Uterus (tissue), 4 donors: Measurements from ENCODE around the gene CST4. TPM values are rescaled to one million over a fixed set of nuclear protein-coding genes. Genes with fewer than 3 reads are reported as not detected.

Experiments used
- DNase-seq, 2 donors: peaks; one replicate each; pipeline ENCODE4 v3.0.0-alpha.2; 2019 to 2020
- H3K27ac ChIP-seq, 2 donors: fragments of 200-600 bp; sonication (generic); 1 replicate in 1 of 2; 2 replicates in 1 of 2; pipeline ENCODE4 v1.5.1; 2016 to 2018
- H3K27me3 ChIP-seq, 2 donors: fragments of 200-600 bp; sonication (generic); one replicate each; pipeline ENCODE4 v1.5.1; 2018 to 2019; ENCODE audit warnings: control low read depth in 1 of 2
- H3K36me3 ChIP-seq, 2 donors: fragments of 200-600 bp; sonication (generic); one replicate each; pipeline ENCODE4 v1.5.1; 2019; ENCODE audit warnings: control low read depth in 1 of 2
- H3K4me1 ChIP-seq, 2 donors: fragments of 200-600 bp; sonication (generic); one replicate each; pipeline ENCODE4 v1.5.1; 2018 to 2019; ENCODE audit warnings: control low read depth in 1 of 2
- H3K4me3 ChIP-seq, 2 donors: fragments of 200-600 bp; sonication (generic); 1 replicate in 1 of 2; 2 replicates in 1 of 2; pipeline ENCODE4 v1.5.1; 2018 to 2019; ENCODE audit warnings: mild to moderate bottlenecking in 1 of 2
- H3K9me3 ChIP-seq, 2 donors: fragments of 200-600 bp; sonication (generic); one replicate each; pipeline ENCODE4 v1.5.1; 2019; ENCODE audit warnings: control low read depth in 1 of 2
- POLR2A ChIP-seq, 2 donors: fragments of 450-650 bp; IDR thresholded peaks; one replicate each; pipeline ENCODE4 v1.6.1; 2016; ENCODE audit warnings: antibody characterized with exemption in 2 of 2, mild to moderate bottlenecking in 1 of 2, moderate library complexity in 1 of 2
- intact Hi-C: fragments of 100-400 bp; cut with DNase I; formaldehyde crosslinking; loops from one replicate; pipeline ENCODE4 v1.15.1; 2023; ENCODE audit warnings: low total_unique reads
- total RNA-seq, 4 donors: library from RNA; depleted of rRNA in 3 of 4; stranded (reverse); fragments of >200 nt in 3 of 4; gene quantifications; one replicate each; pipeline versions ENCODE4 v1.1.0 to v1.2.4, GENCODE V29; 2014 to 2023
- TF ChIP-seq, protein P1 (sequence below), 4 experiments: fragments of 200-600 bp in 2 of 4; fragments of 450-650 bp in 2 of 4; sonication (generic) in 2 of 4; IDR thresholded peaks; one replicate each; pipeline ENCODE4 v1.5.1; 2016 to 2019; ENCODE audit warnings: antibody characterized with exemption in 4 of 4, mild to moderate bottlenecking in 2 of 4, moderate library complexity in 1 of 4
- donor health status: DM: yes; HTN: yes; CAD: no.

CST4 gene
- total RNA-seq, 4 donors from 2014 or later: not detected

DNA sequence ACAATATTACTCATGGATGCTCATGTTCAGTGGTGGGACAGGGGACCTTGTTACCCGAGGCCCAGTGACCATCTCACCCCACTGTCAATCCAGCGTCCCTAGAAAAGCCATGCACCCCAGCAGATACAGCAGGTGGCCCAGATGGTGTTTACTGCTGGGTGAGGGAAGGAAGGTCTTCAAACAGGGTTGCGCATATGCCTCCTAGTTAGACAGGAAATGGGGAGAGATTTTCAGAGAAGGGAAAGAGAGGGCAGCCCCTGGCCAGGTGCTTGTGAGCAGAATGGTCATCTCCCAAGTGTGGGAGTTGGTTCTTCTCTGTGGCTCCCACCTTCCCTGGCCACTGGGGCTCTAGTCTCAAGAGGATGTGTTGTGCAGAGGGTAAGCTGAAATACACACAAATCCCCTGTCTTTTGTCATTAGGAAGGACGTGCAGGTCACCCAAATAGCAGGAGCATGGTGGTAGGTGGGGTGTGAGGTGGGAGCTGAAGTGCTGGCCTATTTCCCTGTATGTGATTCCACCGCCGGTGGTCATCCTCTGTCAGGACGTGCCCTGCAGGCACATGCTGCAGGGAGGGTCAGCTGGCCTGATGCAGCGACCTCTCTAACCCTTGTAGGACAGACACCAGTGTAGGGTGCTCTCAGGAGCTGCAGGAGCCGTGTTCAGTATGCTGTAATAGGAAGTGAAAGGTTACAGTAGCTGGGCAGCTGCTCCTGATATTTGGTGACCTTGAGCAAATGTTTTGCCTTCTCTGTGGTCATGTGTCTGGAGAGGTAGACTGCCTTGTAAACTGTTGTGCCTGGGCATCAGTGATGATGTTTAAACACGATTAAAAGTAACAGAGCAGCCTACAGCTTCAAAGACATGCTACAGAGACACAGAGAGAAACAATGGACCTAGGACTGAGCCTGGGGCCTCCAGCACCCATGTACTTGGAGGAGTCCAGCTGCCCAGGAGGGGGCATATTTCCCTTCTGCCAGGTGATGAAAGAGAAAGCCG, 47.9 kb downstream of the CST4 start:
- no peaks in the 10 kb centered on the region for H3K9me3 ChIP-seq
- H3K4me1 ChIP-seq: peaks cover 0 to 5% of the 10 kb centered on the region in 2 donors
- no peak for DNase-seq
- H3K27ac ChIP-seq: no peak overlapping the region
- intact Hi-C loops: no loop called here
- no peak for TF ChIP-seq POLR2A (IDR thresholded peaks at IDR 0.05)
- TF ChIP-seq, protein P1, sequence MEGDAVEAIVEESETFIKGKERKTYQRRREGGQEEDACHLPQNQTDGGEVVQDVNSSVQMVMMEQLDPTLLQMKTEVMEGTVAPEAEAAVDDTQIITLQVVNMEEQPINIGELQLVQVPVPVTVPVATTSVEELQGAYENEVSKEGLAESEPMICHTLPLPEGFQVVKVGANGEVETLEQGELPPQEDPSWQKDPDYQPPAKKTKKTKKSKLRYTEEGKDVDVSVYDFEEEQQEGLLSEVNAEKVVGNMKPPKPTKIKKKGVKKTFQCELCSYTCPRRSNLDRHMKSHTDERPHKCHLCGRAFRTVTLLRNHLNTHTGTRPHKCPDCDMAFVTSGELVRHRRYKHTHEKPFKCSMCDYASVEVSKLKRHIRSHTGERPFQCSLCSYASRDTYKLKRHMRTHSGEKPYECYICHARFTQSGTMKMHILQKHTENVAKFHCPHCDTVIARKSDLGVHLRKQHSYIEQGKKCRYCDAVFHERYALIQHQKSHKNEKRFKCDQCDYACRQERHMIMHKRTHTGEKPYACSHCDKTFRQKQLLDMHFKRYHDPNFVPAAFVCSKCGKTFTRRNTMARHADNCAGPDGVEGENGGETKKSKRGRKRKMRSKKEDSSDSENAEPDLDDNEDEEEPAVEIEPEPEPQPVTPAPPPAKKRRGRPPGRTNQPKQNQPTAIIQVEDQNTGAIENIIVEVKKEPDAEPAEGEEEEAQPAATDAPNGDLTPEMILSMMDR (IDR thresholded peaks at IDR 0.05): no peak
- H3K36me3 ChIP-seq: no peaks in the 10 kb centered on the region
- no peaks in the 10 kb centered on the region for H3K27me3 ChIP-seq
- no peak overlapping the region for H3K4me3 ChIP-seq

GRCh38 chr20:23640018-23640601, 48.7 kb downstream of the CST4 start:
- Histone ChIP-seq H3K4me1 (peaks cover 5 to 9% of the 10 kb centered on the region in 2 donors), H3K36me3 (no peaks in the 10 kb centered on the region), H3K27me3 (no peaks in the 10 kb centered on the region), H3K9me3 (no peaks in the 10 kb centered on the region), H3K27ac (no peak overlapping the region), H3K4me3 (no peak overlapping the region)
- no peak for DNase-seq
- TF ChIP-seq, protein P1 (IDR thresholded peaks at IDR 0.05): no peak
- no peak for TF ChIP-seq POLR2A (IDR thresholded peaks at IDR 0.05)
- intact Hi-C loops: no loop called here

- Histone ChIP-seq H3K27ac (no peak overlapping the region), H3K9me3 (no peaks in the 10 kb centered on the region), H3K36me3 (no peaks in the 10 kb centered on the region), H3K4me1 (peaks cover 9 to 11% of the 10 kb centered on the region in 2 donors), H3K4me3 (no peak overlapping the region), H3K27me3 (no peaks in the 10 kb centered on the region)
- no peak for DNase-seq
- TF ChIP-seq POLR2A (IDR thresholded peaks at IDR 0.05): no peak
- TF ChIP-seq, protein P1 (IDR thresholded peaks at IDR 0.05): no peak
- intact Hi-C loops: no loop called here
These were observed 49.3 kb downstream of the CST4 start for GRCh38 chr20:23639490-23639958.

- TF ChIP-seq POLR2A (IDR thresholded peaks at IDR 0.05): no peak
- TF ChIP-seq, protein P1 (IDR thresholded peaks at IDR 0.05): no peak
- Histone ChIP-seq H3K27me3 (no peaks in the 10 kb centered on the region), H3K27ac (peak overlapping the region; percentile 61 to 99), H3K36me3 (no peaks in the 10 kb centered on the region), H3K4me1 (peaks cover 9 to 12% of the 10 kb centered on the region in 2 donors), H3K4me3 (peak overlapping the region in 1 of 2 donors; percentile 90), H3K9me3 (no peaks in the 10 kb centered on the region)
- no peak for DNase-seq
- intact Hi-C loops: no loop called here
These were observed 50.5 kb downstream of the CST4 start for GRCh38 chr20:23638309-23638708.
